HepG2 (cell line): ENCODE measurements around the gene AP4E1. TPM values are rescaled to one million over a fixed set of nuclear protein-coding genes. Genes with fewer than 3 reads are reported as not detected.

Experiments
- ATAC-seq: fragments of 200-7000 bp; cut with Tn5 transposase; 3 replicates; pipeline ENCODE4 v1.9.1; 2020; ENCODE audit warnings: mild to moderate bottlenecking, moderate library complexity
- BruUV-seq: library from RNA; stranded (reverse); fragments of 400-500 nt; replicated peaks from 2 replicates; lab custom pipeline; 2021; lab: Mats Ljungman, UMichigan
- CTCF ChIA-PET: fragments of 300-600 bp; formaldehyde crosslinking; extraction: SDS; loops from one replicate; lab custom pipeline; 2021; ENCODE audit warnings: low total read pairs, inconsistent platforms, low intra/inter-chr PET ratio; lab: Yijun Ruan, JAX
- POLR2A ChIA-PET: fragments of 350-600 bp; sonication (Branson Sonifier 250); formaldehyde crosslinking; loops from one replicate; lab custom pipeline; 2020; ENCODE audit warnings: antibody characterized with exemption, inconsistent platforms; lab: Yijun Ruan, JAX
- DNase-seq: peaks from one replicate; pipeline ENCODE4 v3.0.0-alpha.2; 2015; ENCODE audit warnings: low spot score
- FAIRE-seq: peaks from 3 replicates; lab custom pipeline; 2011; peaks lifted over from hg19 to GRCh38; lab: Jason Lieb, UNC
- H2AFZ ChIP-seq: one replicate; pipeline ENCODE4 v1.6.1; 2011; ENCODE audit warnings: low read length, inconsistent platforms
- H3K27ac ChIP-seq: fragments of 300-600 bp; 3 replicates; pipeline ENCODE4 v1.8.0; 2011; ENCODE audit warnings: mixed run types, mild to moderate bottlenecking, mixed read lengths, low read length, inconsistent platforms; ENCODE audit not compliant: insufficient read depth; ENCODE audit errors: extremely low read length
- H3K27me3 ChIP-seq, 2 experiments: fragments of 200-600 bp in 1 of 2; 2 replicates in 1 of 2; 3 replicates in 1 of 2; pipeline versions ENCODE4 v1.6.0 to v1.8.0; 2011; ENCODE audit warnings: low read length in 2 of 2, mild to moderate bottlenecking in 2 of 2, moderate library complexity in 2 of 2, inconsistent platforms in 1 of 2; ENCODE audit not compliant: insufficient read depth in 2 of 2, control insufficient read depth in 1 of 2
- H3K36me3 ChIP-seq, 2 experiments: fragments of 200-600 bp in 1 of 2; replicated peaks in 1 of 2; 2 replicates in 1 of 2; 3 replicates in 1 of 2; pipeline versions ENCODE4 v1.5.1 to v1.8.0; 2011; ENCODE audit warnings: low read length in 2 of 2, inconsistent platforms in 1 of 2; ENCODE audit not compliant: insufficient read depth in 2 of 2, control insufficient read depth in 1 of 2
- H3K4me1 ChIP-seq: 2 replicates; pipeline ENCODE4 v1.5.1; 2012; ENCODE audit warnings: low read length, inconsistent platforms; ENCODE audit not compliant: insufficient read depth
- H3K4me2 ChIP-seq: 2 replicates; pipeline ENCODE4 v1.6.0; 2011; ENCODE audit warnings: low read depth, low read length, inconsistent platforms
- H3K4me3 ChIP-seq, 3 experiments: fragments of 200-600 bp in 1 of 3; sonication (generic), shearing (Covaris generic) in 1 of 3; replicated peaks in 1 of 3; 2 replicates each; pipeline ENCODE4 v1.5.1; 2011 to 2016; ENCODE audit warnings: low read length in 3 of 3, inconsistent platforms in 2 of 3, low read depth in 2 of 3, mild to moderate bottlenecking in 2 of 3, control low read depth in 1 of 3, mixed read lengths in 1 of 3; ENCODE audit not compliant: insufficient read depth in 1 of 3
- H3K79me2 ChIP-seq: one replicate; pipeline ENCODE4 v1.6.1; 2011; ENCODE audit warnings: low read length, inconsistent platforms; ENCODE audit not compliant: insufficient read depth
- H3K9ac ChIP-seq: 2 replicates; pipeline ENCODE4 v1.6.0; 2011; ENCODE audit warnings: mild to moderate bottlenecking, low read depth, low read length, inconsistent platforms; ENCODE audit not compliant: insufficient read depth
- H3K9me3 ChIP-seq: 2 replicates; pipeline ENCODE4 v1.5.1; 2012; ENCODE audit warnings: mild to moderate bottlenecking, low read length
- H4K20me1 ChIP-seq: 2 replicates; pipeline ENCODE4 v1.6.0; 2011; ENCODE audit warnings: inconsistent platforms, mild to moderate bottlenecking, low read length, moderate library complexity; ENCODE audit not compliant: insufficient read depth
- CCAR2 ChIP-seq: fragments of 200-400 bp; formaldehyde crosslinking; optimal IDR thresholded peaks from 2 replicates; pipeline ENCODE3; 2018; ENCODE audit warnings: low read depth, mild to moderate bottlenecking, low read length, moderate library complexity
- CEBPB ChIP-seq: IDR thresholded peaks from 2 replicates; pipeline ENCODE4 v1.6.1; 2011; ENCODE audit warnings: low read depth, low read length, improper control_type of control experiment, borderline replicate concordance
- EEA1 ChIP-seq: sonication (generic); formaldehyde crosslinking; IDR thresholded peaks from 2 replicates; pipeline ENCODE4 v1.5.1; 2020; ENCODE audit warnings: mild to moderate bottlenecking, missing genetic modification reagents, borderline replicate concordance
- HDAC6 ChIP-seq: fragments of 200-600 bp; sonication (generic); IDR thresholded peaks from 2 replicates; pipeline ENCODE4 v1.7.0; 2017; ENCODE audit warnings: mild to moderate bottlenecking, antibody characterized with exemption, low read length, low read depth
- IRX3 ChIP-seq: sonication (generic); formaldehyde crosslinking; IDR thresholded peaks from 2 replicates; pipeline ENCODE4 v1.8.1; 2023; ENCODE audit warnings: mild to moderate bottlenecking, low read depth, missing genetic modification reagents, borderline replicate concordance
- RARG ChIP-seq: sonication (generic); formaldehyde crosslinking; IDR thresholded peaks from 2 replicates; pipeline ENCODE4 v1.4.0; 2020; ENCODE audit warnings: low read depth, mild to moderate bottlenecking, missing genetic modification reagents
- RBFOX2 ChIP-seq: fragments of 200-400 bp; formaldehyde crosslinking; IDR thresholded peaks from 2 replicates; pipeline ENCODE4 v1.6.1; 2017; ENCODE audit warnings: low read depth, mild to moderate bottlenecking, low read length
- SALL1 ChIP-seq: sonication (generic); formaldehyde crosslinking; IDR thresholded peaks from 2 replicates; pipeline ENCODE4 v1.8.0; 2022; ENCODE audit warnings: mild to moderate bottlenecking, missing genetic modification reagents
- SAP130 ChIP-seq: IDR thresholded peaks from 2 replicates; pipeline ENCODE4 v1.6.1; 2016; ENCODE audit warnings: low read depth
- SIX1 ChIP-seq: sonication (generic); formaldehyde crosslinking; IDR thresholded peaks from 2 replicates; pipeline ENCODE4 v1.4.0; 2020; ENCODE audit warnings: missing genetic modification reagents, borderline replicate concordance
- SRSF1 ChIP-seq: fragments of 200-400 bp; formaldehyde crosslinking; optimal IDR thresholded peaks from 2 replicates; pipeline ENCODE3; 2017; ENCODE audit warnings: mild to moderate bottlenecking, low read depth, low read length, moderate library complexity
- ZKSCAN8 ChIP-seq: IDR thresholded peaks from 2 replicates; pipeline ENCODE4 v1.6.1; 2016; ENCODE audit warnings: borderline replicate concordance, missing genetic modification reagents, missing compliant biosample characterization
- ZNF552 ChIP-seq: sonication (generic); formaldehyde crosslinking; IDR thresholded peaks from 2 replicates; pipeline ENCODE4 v1.9.0; 2022; ENCODE audit warnings: missing genetic modification reagents, mild to moderate bottlenecking, borderline replicate concordance
- ZNF563 ChIP-seq: sonication (generic); formaldehyde crosslinking; IDR thresholded peaks from 2 replicates; pipeline ENCODE4 v1.8.0; 2022; ENCODE audit warnings: mild to moderate bottlenecking, moderate library complexity, missing genetic modification reagents
- ZNF629 ChIP-seq: sonication (generic); formaldehyde crosslinking; conservative IDR thresholded peaks from 2 replicates; pipeline ENCODE4 v1.5.0; 2020; ENCODE audit warnings: missing genetic modification reagents
- ZNF749 ChIP-seq: sonication (generic); formaldehyde crosslinking; IDR thresholded peaks from 2 replicates; pipeline ENCODE4 v1.8.0; 2022; ENCODE audit warnings: mild to moderate bottlenecking, missing genetic modification reagents, moderate library complexity, borderline replicate concordance
- WGBS: methylation state at CpG from one replicate; pipeline ENCODE4 v1.1.6; 2017; ENCODE audit warnings: low lambda C conversion rate; 5-methylcytosine and 5-hydroxymethylcytosine counted together
- in situ Hi-C: cut with HindIII; loops from 2 replicates; pipeline ENCODE4 v1.10.0; 2017; ENCODE audit warnings: low pct_unique_long_range_greater_than_20kb; ENCODE audit not compliant: extremely low pct_ligation_motif_present
- intact Hi-C: fragments of 100-400 bp; cut with micrococcal nuclease; formaldehyde crosslinking; loops from one replicate; pipeline ENCODE4 v1.10.0; 2022; ENCODE audit not compliant: unreplicated experiment
- polyA plus RNA-seq, 8 experiments: library from polyadenylated mRNA; depleted of rRNA in 3 of 8; stranded (reverse) in 7 of 8; unstranded in 1 of 8; fragments of >200 nt; fragmentation: Illumina TruSeq in 4 of 8; extraction: Trizol in 4 of 8; gene quantifications; 2 replicates each; pipeline versions ENCODE4 v1.2.1 to v1.2.3, GENCODE V29; 2011 to 2016; ENCODE audit warnings: low read depth in 4 of 8, missing spikeins in 1 of 8, mixed read lengths in 1 of 8; ENCODE audit not compliant: insufficient read depth in 1 of 8
- total RNA-seq, 5 experiments: library from RNA; depleted of rRNA; stranded (reverse); fragments of >200 nt; fragmentation: Illumina TruSeq; extraction: Trizol; gene quantifications; 2 replicates each; pipeline ENCODE4 v1.2.3, GENCODE V29; 2016; ENCODE audit warnings: low read depth in 1 of 5
- TF ChIP-seq, protein P1 (sequence below): sonication (generic); formaldehyde crosslinking; IDR thresholded peaks from 2 replicates; pipeline ENCODE4 v1.8.0; 2022; ENCODE audit warnings: mild to moderate bottlenecking, missing genetic modification reagents, moderate library complexity
- TF ChIP-seq, protein P2 (sequence below): sonication (generic); formaldehyde crosslinking; IDR thresholded peaks from 2 replicates; pipeline ENCODE4 v1.5.0; 2020; ENCODE audit warnings: mild to moderate bottlenecking, missing genetic modification reagents, borderline replicate concordance

The AP4E1 gene
- total and polyA plus RNA-seq, 2 of the 13 experiments (the other 11 are each of a cell fraction or from before 2014, with no cell fraction given): 2.2 to 7.8 TPM

DNA sequence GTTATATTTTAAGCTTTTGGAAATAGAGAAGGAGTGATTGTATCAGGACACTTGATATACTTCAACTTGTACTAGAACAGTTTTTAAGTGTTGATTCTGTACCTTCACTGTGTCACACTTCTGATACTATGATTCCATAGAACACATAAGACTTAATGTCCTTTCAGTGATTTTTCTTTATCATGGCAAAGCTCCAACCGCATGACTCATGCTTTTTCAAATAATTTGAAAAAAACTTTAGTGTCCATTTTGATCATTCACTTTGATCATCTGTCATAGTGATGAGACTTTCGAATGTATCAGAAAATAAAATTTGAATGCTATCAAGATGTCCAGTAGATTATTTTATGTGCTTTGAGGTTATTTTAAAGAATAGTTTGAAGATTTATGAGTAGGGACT is 32.0 kb downstream of the AP4E1 start:
- no peaks in the 10 kb centered on the region for H3K9me3 ChIP-seq
- CTCF ChIA-PET: no interaction called here
- no peak for ATAC-seq
- peak; percentile 8 for DNase-seq
- in situ Hi-C loops: no loop called here
- intact Hi-C loops: no loop called here
- TF ChIP-seq ZNF629 (CRISPR knock-in tag): no peak
- TF ChIP-seq HDAC6: no peak
- no peak for TF ChIP-seq SAP130 (CRISPR knock-in tag)
- TF ChIP-seq, protein P1, sequence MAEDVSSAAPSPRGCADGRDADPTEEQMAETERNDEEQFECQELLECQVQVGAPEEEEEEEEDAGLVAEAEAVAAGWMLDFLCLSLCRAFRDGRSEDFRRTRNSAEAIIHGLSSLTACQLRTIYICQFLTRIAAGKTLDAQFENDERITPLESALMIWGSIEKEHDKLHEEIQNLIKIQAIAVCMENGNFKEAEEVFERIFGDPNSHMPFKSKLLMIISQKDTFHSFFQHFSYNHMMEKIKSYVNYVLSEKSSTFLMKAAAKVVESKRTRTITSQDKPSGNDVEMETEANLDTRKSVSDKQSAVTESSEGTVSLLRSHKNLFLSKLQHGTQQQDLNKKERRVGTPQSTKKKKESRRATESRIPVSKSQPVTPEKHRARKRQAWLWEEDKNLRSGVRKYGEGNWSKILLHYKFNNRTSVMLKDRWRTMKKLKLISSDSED (CRISPR knock-in tag): no peak
- no peak for TF ChIP-seq ZKSCAN8
- TF ChIP-seq SALL1 (CRISPR knock-in tag): no peak
- no peak for TF ChIP-seq EEA1 (CRISPR knock-in tag)
- TF ChIP-seq RBFOX2: no peak
- no peak for TF ChIP-seq IRX3 (CRISPR knock-in tag)
- TF ChIP-seq RARG (CRISPR knock-in tag): no peak
- no peak for TF ChIP-seq SIX1 (CRISPR knock-in tag)
- no peak for TF ChIP-seq SRSF1
- TF ChIP-seq ZNF552: no peak
- no peak for TF ChIP-seq CEBPB
- no peak for TF ChIP-seq CCAR2
- no peak for TF ChIP-seq ZNF749 (CRISPR knock-in tag)
- TF ChIP-seq, protein P2, sequence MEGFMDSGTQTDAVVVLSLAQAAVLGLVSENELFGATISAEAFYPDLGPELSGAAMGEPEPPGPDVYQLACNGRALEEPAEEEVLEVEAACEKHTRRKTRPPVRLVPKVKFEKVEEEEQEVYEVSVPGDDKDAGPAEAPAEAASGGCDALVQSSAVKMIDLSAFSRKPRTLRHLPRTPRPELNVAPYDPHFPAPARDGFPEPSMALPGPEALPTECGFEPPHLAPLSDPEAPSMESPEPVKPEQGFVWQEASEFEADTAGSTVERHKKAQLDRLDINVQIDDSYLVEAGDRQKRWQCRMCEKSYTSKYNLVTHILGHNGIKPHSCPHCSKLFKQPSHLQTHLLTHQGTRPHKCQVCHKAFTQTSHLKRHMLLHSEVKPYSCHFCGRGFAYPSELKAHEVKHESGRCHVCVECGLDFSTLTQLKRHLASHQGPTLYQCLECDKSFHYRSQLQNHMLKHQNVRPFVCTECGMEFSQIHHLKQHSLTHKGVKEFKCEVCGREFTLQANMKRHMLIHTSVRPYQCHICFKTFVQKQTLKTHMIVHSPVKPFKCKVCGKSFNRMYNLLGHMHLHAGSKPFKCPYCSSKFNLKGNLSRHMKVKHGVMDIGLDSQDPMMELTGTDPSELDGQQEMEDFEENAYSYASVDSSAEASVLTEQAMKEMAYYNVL (CRISPR knock-in tag): no peak
- no peak for TF ChIP-seq ZNF563 (CRISPR knock-in tag)
- no peak overlapping the region for H2AFZ ChIP-seq
- 95% methylated on average over 2 of the region's 2 CpGs for WGBS
- H3K9ac ChIP-seq: no peak overlapping the region
- peaks cover 7% of the 10 kb centered on the region for H3K4me1 ChIP-seq
- no peak for FAIRE-seq
- BruUV-seq: no TSS peak
- H4K20me1 ChIP-seq: no peaks in the 10 kb centered on the region
- no peak overlapping the region for H3K4me3 ChIP-seq
- no peak overlapping the region for H3K4me2 ChIP-seq
- POLR2A ChIA-PET: no interaction called here
- H3K36me3 ChIP-seq: peaks cover 2 to 28% of the 10 kb centered on the region in 2 experiments; a peak in 4 of 5 replicates
- no peaks in the 10 kb centered on the region for H3K27me3 ChIP-seq
- no peak overlapping the region for H3K27ac ChIP-seq
- no peaks in the 10 kb centered on the region for H3K79me2 ChIP-seq
